Neural progenitor cell (in vitro differentiated cells): Measurements from ENCODE around the gene B3GNT9. TPM values are rescaled to one million over a fixed set of nuclear protein-coding genes. Genes with fewer than 3 reads are reported as not detected.

ENCODE experiments used
- DNase-seq: peaks from one replicate; pipeline ENCODE4 v3.0.0-alpha.2; 2016; ENCODE audit warnings: low spot score
- H2AFZ ChIP-seq: fragments of 200-600 bp; sonication (generic); replicated peaks from 2 replicates; pipeline ENCODE4 v1.6.1; 2016; ENCODE audit warnings: antibody characterized with exemption
- H3F3A ChIP-seq: fragments of 200-600 bp; sonication (generic); 2 replicates; pipeline ENCODE4 v1.6.1; 2016; ENCODE audit warnings: antibody characterized with exemption, low read depth
- H3K27ac ChIP-seq: fragments of 200-600 bp; sonication (generic); 2 replicates; pipeline ENCODE4 v1.5.1; 2016; ENCODE audit warnings: mild to moderate bottlenecking
- H3K27me3 ChIP-seq: fragments of 200-600 bp; sonication (generic); 2 replicates; pipeline ENCODE4 v1.6.1; 2016; ENCODE audit warnings: mild to moderate bottlenecking, moderate library complexity
- H3K36me3 ChIP-seq: fragments of 200-600 bp; sonication (generic); 2 replicates; pipeline ENCODE4 v1.5.1; 2016
- H3K4me1 ChIP-seq: fragments of 200-600 bp; sonication (generic); 2 replicates; pipeline ENCODE4 v1.6.1; 2016; ENCODE audit warnings: mixed run types
- H3K4me2 ChIP-seq: fragments of 200-600 bp; sonication (generic); 2 replicates; pipeline ENCODE4 v1.6.1; 2016
- H3K4me3 ChIP-seq: fragments of 200-600 bp; sonication (generic); 2 replicates; pipeline ENCODE4 v1.5.1; 2016
- H3K79me2 ChIP-seq: fragments of 200-600 bp; sonication (generic); 2 replicates; pipeline ENCODE4 v1.6.1; 2016; ENCODE audit warnings: low read depth
- H3K9ac ChIP-seq: fragments of 200-600 bp; sonication (generic); 2 replicates; pipeline ENCODE4 v1.6.1; 2016
- H3K9me3 ChIP-seq: fragments of 200-600 bp; sonication (generic); 2 replicates; pipeline ENCODE4 v1.5.1; 2016; ENCODE audit warnings: low read depth
- H4K20me1 ChIP-seq: fragments of 200-600 bp; sonication (generic); 2 replicates; pipeline ENCODE4 v1.6.1; 2016; ENCODE audit warnings: low read depth
- H3K27ac Mint-ChIP-seq: 3 replicates; pipeline ENCODE4 v1.8.0; 2021; ENCODE audit warnings: mixed read lengths
- H3K27me3 Mint-ChIP-seq: 2 replicates; pipeline ENCODE4 v1.8.0; 2022; ENCODE audit warnings: low read depth, mild to moderate bottlenecking, inconsistent platforms, moderate library complexity, mixed read lengths; ENCODE audit not compliant: insufficient read depth
- H3K36me3 Mint-ChIP-seq: 3 replicates; pipeline ENCODE4 v1.8.0; 2021; ENCODE audit warnings: mixed read lengths
- H3K4me1 Mint-ChIP-seq: 3 replicates; pipeline ENCODE4 v1.8.0; 2021; ENCODE audit warnings: mixed read lengths
- H3K4me3 Mint-ChIP-seq: 3 replicates; pipeline ENCODE4 v1.8.0; 2021; ENCODE audit warnings: mild to moderate bottlenecking, moderate library complexity, mixed read lengths
- H3K9me3 Mint-ChIP-seq: 3 replicates; pipeline ENCODE4 v1.8.0; 2020; ENCODE audit warnings: mixed read lengths
- EZH2 ChIP-seq: fragments of 200-600 bp; sonication (generic); IDR thresholded peaks from 2 replicates; pipeline ENCODE4 v1.6.1; 2017; ENCODE audit warnings: antibody characterized with exemption, mild to moderate bottlenecking, moderate library complexity
- EZH2phosphoT487 ChIP-seq: fragments of 200-600 bp; sonication (generic); IDR thresholded peaks from 2 replicates; pipeline ENCODE4 v1.6.1; 2017; ENCODE audit warnings: antibody characterized with exemption
- total RNA-seq: library from RNA; depleted of rRNA; stranded (reverse); fragments of >200 nt; gene quantifications from 2 replicates; pipeline ENCODE4 v1.2.3, GENCODE V29; 2015; ENCODE audit warnings: low replicate concordance
- TF ChIP-seq, protein P1 (sequence below): fragments of 200-600 bp; sonication (generic); IDR thresholded peaks from 2 replicates; pipeline ENCODE4 v1.5.1; 2017; ENCODE audit warnings: antibody characterized with exemption, mild to moderate bottlenecking

B3GNT9 gene
- total RNA-seq, 1 donor from 2014 or later: 2.6 TPM

DNA sequence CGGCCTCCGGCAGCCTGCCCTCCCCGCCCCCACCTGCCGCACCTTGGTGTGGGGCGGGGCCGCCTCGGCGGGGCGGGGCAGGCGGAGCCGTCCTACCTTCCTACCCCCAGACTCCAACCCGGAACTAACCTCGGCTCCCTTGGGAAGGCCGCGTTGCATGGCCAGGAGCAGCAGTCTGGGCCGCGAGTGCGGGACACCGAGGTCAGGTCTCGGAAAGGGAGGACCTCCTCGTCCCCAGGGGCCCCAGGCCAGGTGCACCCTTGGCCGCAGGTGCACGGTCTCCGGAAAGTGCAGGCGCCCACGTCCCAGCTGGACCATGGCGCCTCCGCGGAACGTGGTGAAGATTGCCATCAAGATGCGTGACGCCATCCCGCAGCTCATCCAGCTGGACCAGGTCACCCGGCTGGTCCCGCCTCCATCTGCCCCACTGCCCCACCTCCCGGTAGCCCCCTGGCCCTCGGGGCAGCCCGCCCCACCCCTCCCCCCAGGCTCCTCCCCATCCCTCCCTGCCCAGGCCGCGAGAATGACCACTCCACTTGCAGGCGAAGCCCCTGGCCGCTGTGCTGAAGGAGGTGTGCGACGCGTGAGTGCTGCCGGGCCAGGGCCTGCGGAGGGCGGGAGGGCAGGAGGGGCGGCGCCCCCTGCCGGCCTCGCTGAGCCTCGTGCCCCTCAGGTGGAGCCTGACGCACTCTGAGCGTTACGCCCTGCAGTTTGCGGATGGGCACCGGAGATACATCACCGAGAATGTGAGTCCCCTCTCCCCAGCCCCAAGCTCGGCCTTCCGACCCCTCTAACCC is 48.4 kb upstream of the B3GNT9 start, which contains the start of gene ELMO3:
Gene ELMO3, plus strand, starts transcription at position 121 of the 797 bp plus-strand sequence. Its CDS starts 196 bp downstream, at position 317.
- no peaks in the 10 kb centered on the region for H3K27me3 ChIP-seq
- no peaks in the 10 kb centered on the region for H3K36me3 ChIP-seq
- H3K79me2 ChIP-seq: peaks cover 1% of the 10 kb centered on the region
- no peak within 1 kb of the TSS for H3K27ac ChIP-seq
- no peak within 1 kb of the TSS for H3K27ac Mint-ChIP-seq
- peaks cover 7% of the 10 kb centered on the region for H3K4me1 ChIP-seq
- H2AFZ ChIP-seq: no peak within 1 kb of the TSS
- no peak within 1 kb of the TSS for H3K4me3 Mint-ChIP-seq
- TF ChIP-seq, protein P1, sequence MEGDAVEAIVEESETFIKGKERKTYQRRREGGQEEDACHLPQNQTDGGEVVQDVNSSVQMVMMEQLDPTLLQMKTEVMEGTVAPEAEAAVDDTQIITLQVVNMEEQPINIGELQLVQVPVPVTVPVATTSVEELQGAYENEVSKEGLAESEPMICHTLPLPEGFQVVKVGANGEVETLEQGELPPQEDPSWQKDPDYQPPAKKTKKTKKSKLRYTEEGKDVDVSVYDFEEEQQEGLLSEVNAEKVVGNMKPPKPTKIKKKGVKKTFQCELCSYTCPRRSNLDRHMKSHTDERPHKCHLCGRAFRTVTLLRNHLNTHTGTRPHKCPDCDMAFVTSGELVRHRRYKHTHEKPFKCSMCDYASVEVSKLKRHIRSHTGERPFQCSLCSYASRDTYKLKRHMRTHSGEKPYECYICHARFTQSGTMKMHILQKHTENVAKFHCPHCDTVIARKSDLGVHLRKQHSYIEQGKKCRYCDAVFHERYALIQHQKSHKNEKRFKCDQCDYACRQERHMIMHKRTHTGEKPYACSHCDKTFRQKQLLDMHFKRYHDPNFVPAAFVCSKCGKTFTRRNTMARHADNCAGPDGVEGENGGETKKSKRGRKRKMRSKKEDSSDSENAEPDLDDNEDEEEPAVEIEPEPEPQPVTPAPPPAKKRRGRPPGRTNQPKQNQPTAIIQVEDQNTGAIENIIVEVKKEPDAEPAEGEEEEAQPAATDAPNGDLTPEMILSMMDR: peak; percentile 53
- TF ChIP-seq EZH2 (peak; percentile 31), EZH2phosphoT487 (no peak)
- H3K9me3 Mint-ChIP-seq: no peaks in the 10 kb centered on the region
- no peak within 1 kb of the TSS for H3K9ac ChIP-seq
- peak; percentile 87 for DNase-seq
- no peaks in the 10 kb centered on the region for H3K4me1 Mint-ChIP-seq
- peaks cover 8% of the 10 kb centered on the region for H3K27me3 Mint-ChIP-seq
- peaks cover 24% of the 10 kb centered on the region for H3F3A ChIP-seq
- peak within 1 kb of the TSS; percentile 66 for H3K4me2 ChIP-seq
- H4K20me1 ChIP-seq: peaks cover 35% of the 10 kb centered on the region
- H3K9me3 ChIP-seq: no peaks in the 10 kb centered on the region
- H3K36me3 Mint-ChIP-seq: peaks cover 16% of the 10 kb centered on the region
- H3K4me3 ChIP-seq: peak within 1 kb of the TSS; percentile 21

DNA sequence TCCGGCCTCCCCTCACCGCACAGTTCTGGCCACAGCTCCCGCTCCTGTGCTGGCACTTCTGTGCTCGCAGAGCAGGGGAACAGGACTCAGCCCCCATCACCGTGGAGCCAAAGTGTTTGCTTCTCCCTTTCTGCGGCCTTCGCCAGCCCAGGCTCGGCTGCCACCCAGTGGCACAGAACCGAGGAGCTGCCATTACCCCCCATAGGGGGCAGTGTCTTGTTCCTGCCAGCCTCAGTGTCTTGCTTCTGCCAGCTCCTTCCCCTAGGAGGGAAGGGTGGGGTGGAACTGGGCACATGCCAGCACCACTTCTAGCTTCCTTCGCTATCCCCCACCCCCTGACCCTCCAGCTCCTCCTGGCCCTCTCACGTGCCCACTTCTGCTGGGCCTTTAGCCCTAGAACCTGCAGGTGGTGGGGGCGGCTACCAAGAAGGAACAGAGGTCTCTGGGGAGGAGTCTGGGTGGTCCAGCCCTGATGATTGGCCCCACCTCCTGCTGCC is 47.5 kb upstream of the B3GNT9 start:
- H3K4me3 Mint-ChIP-seq: no peak overlapping the region
- Histone ChIP-seq H2AFZ (no peak overlapping the region), H3K27me3 (no peaks in the 10 kb centered on the region), H3K27ac (no peak overlapping the region), H3K4me3 (no peak overlapping the region), H3K4me1 (peaks cover 8% of the 10 kb centered on the region), H3F3A (peaks cover 24% of the 10 kb centered on the region), H3K79me2 (peaks cover 10% of the 10 kb centered on the region), H3K36me3 (no peaks in the 10 kb centered on the region), H4K20me1 (peaks cover 43% of the 10 kb centered on the region), H3K9me3 (no peaks in the 10 kb centered on the region), H3K4me2 (no peak overlapping the region), H3K9ac (no peak overlapping the region)
- H3K27me3 Mint-ChIP-seq: peaks cover 8% of the 10 kb centered on the region
- peak; percentile 53 for DNase-seq
- H3K36me3 Mint-ChIP-seq: peaks cover 16% of the 10 kb centered on the region
- peaks cover 7% of the 10 kb centered on the region for H3K4me1 Mint-ChIP-seq
- no peak overlapping the region for H3K27ac Mint-ChIP-seq
- TF ChIP-seq, protein P1: peak; percentile 53
- TF ChIP-seq EZH2phosphoT487: no peak
- no peak for TF ChIP-seq EZH2
- H3K9me3 Mint-ChIP-seq: no peaks in the 10 kb centered on the region

DNA sequence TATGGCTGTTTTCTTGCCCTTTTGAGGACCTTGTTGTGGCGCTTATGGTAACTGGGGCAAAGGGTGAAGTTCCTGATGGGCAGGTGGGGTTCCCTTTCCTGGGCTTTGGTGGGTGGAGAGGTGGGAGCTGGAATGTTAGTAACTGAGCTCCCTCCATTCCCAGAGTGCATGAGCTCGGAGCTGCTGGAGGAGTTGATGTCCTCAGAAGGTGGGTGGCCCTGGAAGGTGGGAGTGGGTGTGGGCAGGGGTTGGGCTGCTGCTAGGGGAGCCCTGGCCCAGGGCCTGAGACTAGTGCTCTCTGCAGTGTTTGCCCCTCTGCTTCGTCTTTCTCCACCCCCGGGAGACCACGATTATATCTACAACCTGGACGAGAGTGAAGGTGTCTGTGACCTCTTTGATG is 46.9 kb upstream of the B3GNT9 start:
- peaks cover 24% of the 10 kb centered on the region for H3F3A ChIP-seq
- no peak for DNase-seq
- no peak overlapping the region for H3K9ac ChIP-seq
- H2AFZ ChIP-seq: no peak overlapping the region
- no peaks in the 10 kb centered on the region for H3K36me3 ChIP-seq
- H4K20me1 ChIP-seq: peaks cover 49% of the 10 kb centered on the region
- H3K4me1 ChIP-seq: peaks cover 14% of the 10 kb centered on the region
- H3K4me2 ChIP-seq: no peak overlapping the region
- H3K27ac ChIP-seq: no peak overlapping the region
- TF ChIP-seq, protein P1: no peak
- no peak for TF ChIP-seq EZH2
- no peak for TF ChIP-seq EZH2phosphoT487
- no peaks in the 10 kb centered on the region for H3K27me3 ChIP-seq
- no peaks in the 10 kb centered on the region for H3K9me3 Mint-ChIP-seq
- peaks cover 18% of the 10 kb centered on the region for H3K36me3 Mint-ChIP-seq
- H3K4me1 Mint-ChIP-seq: peaks cover 13% of the 10 kb centered on the region
- H3K79me2 ChIP-seq: peaks cover 16% of the 10 kb centered on the region
- H3K4me3 ChIP-seq: no peak overlapping the region
- no peak overlapping the region for H3K27ac Mint-ChIP-seq
- peaks cover 8% of the 10 kb centered on the region for H3K27me3 Mint-ChIP-seq
- H3K4me3 Mint-ChIP-seq: no peak overlapping the region
- H3K9me3 ChIP-seq: no peaks in the 10 kb centered on the region
